ENCODE measurements around the gene CMA1.
"Not testable (repeated sequence)": the region's sequence is repeated elsewhere in the genome, so short reads cannot be mapped to it uniquely, and the experiment has no call there.

CMA1 gene

GRCh38 chr14:24508155-24508840, at the start of gene CMA1:
Gene CMA1, minus strand, starts transcription at chr14:24508265. Its CDS starts 30 bp downstream, at chr14:24508235.
- no peak for DNase-seq (ENCODE audit: low read depth in 2 of 2)

- DNase-seq (ENCODE audit: low read depth in 2 of 2) = no peak
Measured at GRCh38 chr14:24556756-24557155, 48.7 kb upstream of the CMA1 start.

GRCh38 chr14:24549064-24549463, 41.0 kb upstream of the CMA1 start:
- DNase-seq (ENCODE audit: low read depth in 2 of 2) = not testable (repeated sequence)

- no peak for DNase-seq (ENCODE audit: low read depth in 2 of 2)
Measured at GRCh38 chr14:24542346-24542936, 34.4 kb upstream of the CMA1 start.

GRCh38 chr14:24535737-24536136, 27.7 kb upstream of the CMA1 start:
- no peak for DNase-seq (ENCODE audit: low read depth in 2 of 2)

GRCh38 chr14:24534286-24534685, 26.2 kb upstream of the CMA1 start:
- no peak for DNase-seq (ENCODE audit: low read depth in 2 of 2)

GRCh38 chr14:24525877-24526620, 18.0 kb upstream of the CMA1 start:
- DNase-seq (ENCODE audit: low read depth in 2 of 2) = not testable (repeated sequence)

GRCh38 chr14:24518851-24519250, 10.8 kb upstream of the CMA1 start:
- no peak for DNase-seq (ENCODE audit: low read depth in 2 of 2)

- DNase-seq (ENCODE audit: low read depth in 2 of 2) = no peak
Measured at GRCh38 chr14:24514209-24514608, 6.1 kb upstream of the CMA1 start.

GRCh38 chr14:24513009-24513408, 4.9 kb upstream of the CMA1 start:
- no peak for DNase-seq (ENCODE audit: low read depth in 2 of 2)

- no peak for DNase-seq (ENCODE audit: low read depth in 2 of 2)
Measured at GRCh38 chr14:24506443-24506842, 1.6 kb downstream of the CMA1 start.

GRCh38 chr14:24504425-24504950, 3.6 kb downstream of the CMA1 start:
- DNase-seq (ENCODE audit: low read depth in 2 of 2) = no peak

- not testable (repeated sequence) for DNase-seq (ENCODE audit: low read depth in 2 of 2)
Measured at GRCh38 chr14:24491586-24492408, 16.3 kb downstream of the CMA1 start.

- no peak for DNase-seq (ENCODE audit: low read depth in 2 of 2)
Measured at GRCh38 chr14:24483604-24484252, 24.3 kb downstream of the CMA1 start.

GRCh38 chr14:24482699-24483303, 25.3 kb downstream of the CMA1 start:
- DNase-seq (ENCODE audit: low read depth in 2 of 2) = not testable (repeated sequence)

GRCh38 chr14:24481622-24482324, 26.3 kb downstream of the CMA1 start:
- no peak for DNase-seq (ENCODE audit: low read depth in 2 of 2)

GRCh38 chr14:24479999-24480398, 28.1 kb downstream of the CMA1 start:
- DNase-seq (ENCODE audit: low read depth in 2 of 2) = not testable (repeated sequence)

- no peak for DNase-seq (ENCODE audit: low read depth in 2 of 2)
Measured at GRCh38 chr14:24475261-24475660, 32.8 kb downstream of the CMA1 start.

GRCh38 chr14:24473211-24473610, 34.9 kb downstream of the CMA1 start:
- no peak for DNase-seq (ENCODE audit: low read depth in 2 of 2)

GRCh38 chr14:24470450-24470849, 37.6 kb downstream of the CMA1 start:
- DNase-seq (ENCODE audit: low read depth in 2 of 2) = not testable (repeated sequence)

All from fibroblast of skin of left biceps (primary cell).